ENCODE measurements around the gene TMEFF2.

DNA sequence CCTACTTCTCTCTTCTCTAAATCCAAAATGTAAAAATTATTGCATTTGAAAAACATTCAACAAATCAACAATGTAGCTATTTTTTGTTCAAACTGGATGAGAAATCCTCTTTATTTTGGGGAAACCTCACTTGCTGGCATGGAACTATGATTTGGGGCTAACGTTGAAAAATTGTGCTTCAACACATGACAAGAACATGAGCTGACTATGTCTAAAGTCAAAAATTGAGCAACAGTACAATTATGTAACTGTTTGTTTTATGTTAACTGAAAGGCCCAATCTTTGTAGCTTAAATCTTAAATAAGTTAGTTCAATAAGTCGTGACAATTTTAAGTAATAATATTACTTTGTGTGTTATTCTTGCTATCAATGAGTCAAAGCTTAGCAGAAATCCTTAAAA lies 67.3 kb downstream of the TMEFF2 start:
- TF ChIP-seq EZH2phosphoT487 (IDR thresholded peaks at IDR 0.05; ENCODE audit: insufficient read depth, low read depth) (no peak), EZH2 (IDR thresholded peaks at IDR 0.05; ENCODE audit: insufficient read depth, poor library complexity, severe bottlenecking) (no peak)

Data from GM23248 (cell line).